Islet of Langerhans (tissue), 1 donor: Measurements from ENCODE around the gene AHDC1.
"Not testable (repeated sequence)": the region's sequence is repeated elsewhere in the genome, so short reads cannot be mapped to it uniquely, and the experiment has no call there.

Experiments
- FAIRE-seq: peaks from one replicate; lab custom pipeline; 2011; peaks lifted over from hg19 to GRCh38; lab: Jason Lieb, UNC

Gene AHDC1

DNA sequence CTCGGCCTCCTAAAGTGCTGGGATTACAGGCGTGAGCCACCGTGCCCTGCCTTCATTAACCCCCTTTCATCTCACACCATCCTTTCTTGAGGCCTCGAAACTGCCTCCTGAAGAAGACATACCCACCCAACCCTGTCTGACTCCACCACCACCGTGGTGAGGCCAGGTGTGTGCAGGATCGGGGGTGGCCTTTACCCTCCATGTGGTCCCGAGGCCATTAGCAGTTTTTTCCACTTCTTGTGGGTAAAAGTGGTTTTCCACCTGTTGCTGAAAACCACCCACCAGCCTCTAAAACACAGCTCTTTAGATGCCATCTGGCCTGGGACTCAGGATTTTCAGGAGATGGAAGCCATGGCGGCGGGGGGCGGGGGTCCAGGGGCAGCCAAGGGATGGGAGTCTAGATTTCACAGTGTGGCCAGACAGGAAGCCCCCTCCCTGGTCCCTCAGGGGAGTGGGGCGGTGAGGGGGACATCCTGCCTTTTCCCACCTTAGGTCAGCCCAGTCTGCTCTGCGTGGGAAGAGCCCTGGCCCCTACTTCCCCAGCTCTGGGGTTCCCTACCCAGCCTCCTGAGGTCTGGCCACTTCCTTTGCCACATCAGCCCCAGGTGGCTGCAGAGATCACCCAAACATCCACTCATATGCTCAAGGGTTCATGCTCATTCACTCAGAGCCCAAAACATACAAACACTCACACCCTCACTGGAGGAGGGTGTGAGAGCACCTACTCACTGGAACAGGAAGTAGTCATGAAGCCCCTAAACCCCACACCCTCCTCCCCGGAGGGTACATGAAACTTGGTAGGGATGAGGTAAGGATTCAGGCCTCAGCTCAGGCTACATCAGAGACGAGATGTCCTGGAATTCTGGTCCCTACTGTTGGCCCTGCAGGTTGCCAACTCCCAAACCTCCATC lies 28.7 kb upstream of the AHDC1 start:
- FAIRE-seq, result no peak

DNA sequence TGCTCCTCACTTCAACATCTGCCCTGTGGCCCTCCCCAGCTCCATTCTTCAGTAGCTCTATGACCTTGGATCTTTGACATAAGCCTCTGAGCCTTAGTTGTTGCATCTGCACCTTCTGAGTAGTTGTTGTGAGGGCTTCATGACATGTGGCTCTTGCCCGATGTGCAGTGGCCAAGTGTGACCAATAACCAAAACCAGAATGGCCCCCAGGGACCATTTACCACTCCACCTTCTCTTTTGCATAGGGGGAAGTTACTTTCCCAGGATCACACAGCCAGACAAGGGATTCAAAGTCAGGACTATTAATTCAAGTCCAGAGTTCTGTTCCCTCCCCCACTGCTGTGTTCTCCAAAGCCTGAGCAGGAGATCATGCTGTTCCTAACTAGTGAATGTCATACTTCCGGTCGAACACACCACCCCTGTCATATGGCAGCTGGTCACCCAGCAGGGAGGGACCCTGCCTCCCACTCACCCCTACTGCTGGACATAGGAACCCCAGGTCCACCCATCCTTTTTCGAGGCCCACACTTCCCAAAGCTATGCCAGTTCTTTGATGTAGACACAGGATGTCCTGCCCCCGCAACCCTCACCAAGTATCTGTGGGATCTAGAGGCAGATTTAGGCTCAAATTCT lies 27.0 kb upstream of the AHDC1 start:
- no peak for FAIRE-seq

DNA sequence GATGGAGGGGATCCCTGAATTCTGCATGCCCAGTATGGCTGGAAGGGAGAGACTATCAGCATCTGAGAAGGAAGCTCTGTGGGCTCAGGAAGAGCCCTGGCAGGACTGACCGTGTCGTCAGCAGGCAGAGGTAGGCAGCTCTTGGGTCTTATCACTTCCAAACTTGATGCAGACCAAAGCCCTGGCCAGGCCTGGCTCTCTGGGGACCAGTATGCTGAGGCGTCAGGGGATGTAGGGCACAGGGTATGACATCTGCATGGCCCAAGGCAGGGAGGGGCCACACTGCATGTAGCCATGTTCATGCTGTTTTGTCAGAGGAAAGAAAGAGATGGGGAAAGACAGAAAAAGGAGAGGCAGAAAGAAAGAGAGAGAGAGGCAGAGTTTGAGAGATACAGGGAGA lies 24.8 kb upstream of the AHDC1 start:
- no peak for FAIRE-seq

DNA sequence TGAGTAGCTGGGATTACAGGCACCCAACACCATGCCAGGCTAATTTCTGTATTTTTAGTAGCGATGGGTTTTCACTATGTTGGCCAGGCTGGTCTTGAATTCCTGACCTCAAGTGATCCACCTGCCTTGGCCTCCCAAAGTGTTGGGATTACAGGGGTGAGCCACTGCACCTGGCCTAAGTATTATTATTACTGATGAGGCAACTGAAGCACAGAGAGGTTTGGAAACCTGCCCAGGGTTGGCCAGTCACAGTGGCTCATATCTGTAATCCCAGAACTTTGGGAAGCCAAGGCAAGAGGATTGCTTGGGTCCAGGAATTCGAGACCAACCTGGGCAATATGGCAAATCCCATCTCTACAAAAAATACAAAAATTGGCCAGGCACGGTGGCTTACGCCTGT lies 23.8 kb upstream of the AHDC1 start:
- not testable (repeated sequence) for FAIRE-seq

DNA sequence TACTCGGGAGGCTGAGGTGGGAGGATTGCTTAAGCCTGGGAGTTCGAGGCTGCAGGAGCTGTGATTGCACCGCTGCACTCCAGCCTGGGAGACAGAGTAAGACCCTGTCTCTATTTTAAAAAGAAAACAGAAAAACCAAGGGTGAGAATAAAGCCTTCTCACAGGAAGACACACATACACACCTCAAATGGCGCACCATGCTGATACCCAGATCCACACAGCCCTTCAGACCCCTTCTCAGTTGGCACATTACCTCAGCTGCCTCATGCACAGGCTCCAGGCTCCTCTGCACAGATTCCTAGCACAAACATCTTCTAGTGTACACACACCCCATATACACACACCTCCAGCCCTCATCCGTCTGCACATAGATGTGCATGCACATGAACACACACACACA lies 23.1 kb upstream of the AHDC1 start:
- FAIRE-seq, result no peak

DNA sequence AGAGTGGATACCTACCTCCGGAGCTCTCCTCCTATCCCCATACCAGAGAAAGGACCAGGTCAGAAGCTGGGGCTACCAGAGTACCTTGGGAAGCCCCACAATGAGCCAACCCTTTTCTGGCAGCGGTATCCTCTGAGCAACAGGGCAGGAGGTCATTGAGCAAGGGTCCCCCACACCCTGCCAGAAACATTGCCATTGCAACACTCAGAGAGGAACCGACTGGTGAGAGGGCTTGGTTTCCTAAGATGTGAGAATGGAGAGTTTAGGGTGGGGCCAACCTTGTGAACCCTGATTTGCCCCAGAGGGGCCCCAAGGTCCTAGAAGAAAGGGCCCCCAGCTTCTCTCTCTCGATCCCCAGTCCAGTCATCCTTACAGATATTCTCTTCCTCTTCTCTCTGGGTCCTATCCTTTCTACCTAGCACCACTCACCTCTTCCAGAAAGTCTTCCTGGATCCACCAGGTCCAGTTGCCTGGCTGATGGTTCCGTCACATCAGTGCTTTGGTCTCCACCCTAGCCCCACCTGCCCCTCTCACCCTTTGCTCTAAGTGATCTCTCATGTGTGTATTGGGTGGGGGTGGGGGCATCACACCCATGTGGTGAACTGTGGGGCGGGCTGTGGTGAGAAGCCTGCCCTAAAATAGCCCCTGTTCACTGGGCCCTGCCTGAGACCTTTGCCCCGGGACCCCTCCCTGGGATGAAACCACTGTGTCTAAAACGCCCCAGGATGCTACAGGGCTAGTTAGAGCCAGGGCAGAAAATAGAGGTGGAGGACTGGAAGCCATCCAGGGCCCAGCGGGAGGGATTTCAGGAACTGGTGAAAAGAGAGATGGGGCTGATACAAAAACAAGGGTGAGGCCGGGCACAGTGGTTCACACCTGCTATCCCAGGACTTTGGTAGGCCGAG lies 22.3 kb upstream of the AHDC1 start:
- no peak for FAIRE-seq

DNA sequence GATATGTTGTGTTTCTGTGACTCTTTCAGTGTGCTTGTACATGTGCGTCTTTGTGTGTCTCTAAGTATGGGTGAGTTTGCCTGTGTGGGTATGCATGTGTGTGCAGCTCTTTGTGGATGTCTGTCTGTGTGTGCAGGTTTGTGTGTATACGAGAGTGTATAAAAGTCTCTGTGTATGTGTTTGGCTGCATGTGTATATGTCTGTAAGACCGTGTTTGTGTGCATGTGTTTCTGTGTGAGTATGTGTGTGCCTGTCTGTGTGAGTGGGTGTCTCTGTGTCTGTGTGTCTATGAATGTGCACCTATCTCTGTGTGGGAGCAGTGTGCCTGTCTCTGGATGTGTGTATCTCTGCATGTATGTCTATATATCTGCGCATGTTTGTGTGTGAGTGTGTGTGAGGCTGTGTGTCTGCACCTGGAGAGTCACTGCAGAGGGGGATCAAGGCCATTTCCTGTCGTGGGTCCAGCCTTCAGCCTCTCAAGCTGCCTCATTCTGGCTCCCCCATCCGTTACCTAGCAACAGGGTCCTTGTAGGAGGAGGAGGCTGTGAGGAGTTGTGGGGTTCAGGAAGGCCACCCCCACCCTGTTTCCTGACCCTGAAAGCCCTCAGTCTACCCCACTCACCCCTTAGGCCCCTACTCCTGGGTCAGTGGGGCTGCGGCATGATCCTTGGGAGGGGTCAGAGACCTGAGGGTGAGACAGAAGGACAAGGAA lies 20.7 kb upstream of the AHDC1 start:
- FAIRE-seq, result no peak

DNA sequence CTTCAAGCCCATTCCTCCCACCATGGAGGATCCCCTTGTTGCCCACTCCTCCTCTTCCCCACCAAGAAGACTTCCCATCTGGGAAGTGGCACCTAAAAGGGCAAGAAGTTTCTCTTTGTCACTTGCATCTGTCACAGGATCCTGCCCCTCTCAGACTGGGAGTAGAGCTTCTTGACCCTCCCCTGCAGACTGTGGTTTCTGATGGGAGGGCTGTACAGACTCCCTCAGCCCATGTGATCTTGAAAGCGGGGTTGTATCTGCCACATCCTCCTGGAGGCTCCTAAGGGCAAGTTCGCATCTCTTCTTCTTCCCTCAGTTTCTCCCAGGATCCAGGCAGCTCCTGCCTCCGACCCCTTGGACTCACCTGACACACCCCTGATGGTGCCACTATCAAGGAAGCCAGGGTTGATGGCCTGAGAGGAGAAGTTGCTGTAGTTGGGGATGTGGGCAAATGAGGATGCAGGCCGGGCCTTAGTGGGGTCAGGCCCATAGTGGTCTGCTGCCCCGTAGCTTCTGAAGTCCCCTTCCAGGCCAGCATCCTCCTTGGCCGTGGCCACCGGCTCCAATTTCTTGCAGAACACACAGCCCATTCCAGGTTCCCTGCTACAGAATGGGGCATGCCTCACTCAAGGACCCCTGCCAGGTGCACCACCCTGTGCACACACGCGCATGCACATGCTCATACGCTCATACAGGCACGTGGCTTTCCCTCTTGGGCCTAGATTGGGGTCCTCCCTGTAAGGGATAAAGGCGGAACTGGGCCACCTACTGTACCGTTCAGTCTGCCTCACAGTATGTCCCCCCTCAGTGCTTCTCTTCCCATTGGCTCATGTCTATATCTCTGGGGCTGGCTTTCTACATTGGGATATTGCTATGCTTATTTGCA lies 19.6 kb upstream of the AHDC1 start:
- no peak for FAIRE-seq

DNA sequence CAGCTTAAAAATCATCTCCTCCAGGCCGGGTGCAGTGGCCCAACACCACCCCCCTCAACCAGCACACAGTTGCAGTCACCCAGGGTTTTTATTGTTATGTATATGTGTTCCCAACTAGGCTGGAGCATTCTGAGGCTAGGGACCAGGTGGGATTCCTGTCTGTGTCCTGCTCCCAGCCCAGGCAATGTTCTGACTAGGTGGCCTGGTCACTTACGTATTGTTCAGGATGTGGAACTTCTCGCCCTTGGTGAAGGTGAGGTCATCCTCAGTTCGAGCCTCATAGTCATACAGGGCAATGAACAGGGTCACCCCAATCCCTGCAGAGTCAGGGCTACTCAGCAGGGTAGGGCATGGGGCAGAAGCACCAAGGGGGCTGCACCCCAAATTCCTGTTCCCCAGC lies 18.9 kb upstream of the AHDC1 start:
- no peak for FAIRE-seq

DNA sequence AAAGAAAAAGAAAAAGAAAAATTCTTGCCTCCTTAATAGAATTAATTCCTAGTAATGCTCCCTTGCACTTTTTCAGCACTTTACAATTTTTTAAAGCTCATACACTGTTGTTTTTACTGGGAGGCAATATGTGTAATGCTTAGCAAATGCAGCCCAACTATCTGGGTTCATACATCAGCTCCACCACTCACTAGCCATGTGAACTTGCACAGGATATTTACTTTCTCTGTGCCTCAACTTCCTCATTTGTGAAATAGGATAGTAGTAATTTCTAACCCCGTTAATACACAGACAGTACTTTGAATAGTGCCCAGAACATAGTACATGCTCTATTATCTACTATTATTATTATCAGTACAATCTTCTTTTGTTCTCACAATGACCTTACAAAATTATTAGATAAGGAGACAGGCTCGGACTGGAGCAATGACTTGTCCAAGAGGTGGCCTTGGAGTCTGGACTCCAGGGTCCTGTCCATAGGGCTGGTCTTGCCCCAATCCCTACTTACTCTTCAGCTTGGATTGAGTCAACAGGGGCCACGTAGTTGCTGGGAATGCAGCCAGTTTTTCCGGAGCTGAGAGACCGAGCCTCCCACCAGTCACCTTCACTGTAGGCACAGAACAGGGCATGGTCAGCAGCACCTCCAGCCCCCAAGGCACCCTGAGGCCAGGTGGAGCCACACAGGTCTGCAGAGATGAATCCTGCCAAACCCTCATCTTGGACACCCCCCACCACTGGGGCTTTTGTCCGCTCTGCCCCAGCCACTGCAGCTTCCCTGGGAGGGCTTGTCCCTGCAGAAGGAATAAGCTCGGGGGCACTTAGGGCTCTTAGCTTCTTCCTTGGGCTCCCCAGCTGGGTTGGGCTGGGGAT lies 17.3 kb upstream of the AHDC1 start:
- no peak for FAIRE-seq

DNA sequence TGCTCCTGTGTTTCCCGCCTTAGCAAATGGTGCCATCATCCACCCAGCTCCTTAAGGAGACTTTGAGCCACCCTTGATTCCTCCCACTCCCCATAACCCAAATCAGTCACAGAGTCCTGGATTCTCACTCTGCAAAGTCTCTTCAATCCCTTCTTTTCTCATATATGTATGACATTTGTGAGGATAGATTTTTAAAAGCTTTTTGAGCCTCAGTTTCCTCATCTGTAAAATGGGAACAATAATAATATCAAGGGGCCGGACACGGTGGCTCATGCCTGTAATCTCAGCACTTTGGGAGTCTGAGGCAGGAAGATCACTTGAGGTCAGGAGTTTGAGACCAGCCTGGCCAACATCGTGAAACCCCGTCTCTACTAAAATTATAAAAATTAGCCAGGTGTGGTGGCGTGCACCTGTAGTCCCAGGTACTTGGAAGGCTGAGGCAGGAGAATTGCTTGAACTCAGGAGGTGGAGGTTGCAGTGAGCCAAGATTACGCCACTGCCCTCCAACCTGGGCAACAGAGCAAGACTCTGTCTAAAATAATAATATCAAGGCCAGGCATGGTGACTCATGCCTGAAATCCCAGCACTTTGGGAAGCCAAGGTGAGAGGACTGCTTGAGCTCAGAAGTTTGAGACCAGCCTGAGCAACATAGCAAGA lies 16.0 kb upstream of the AHDC1 start:
- FAIRE-seq, result not testable (repeated sequence)

DNA sequence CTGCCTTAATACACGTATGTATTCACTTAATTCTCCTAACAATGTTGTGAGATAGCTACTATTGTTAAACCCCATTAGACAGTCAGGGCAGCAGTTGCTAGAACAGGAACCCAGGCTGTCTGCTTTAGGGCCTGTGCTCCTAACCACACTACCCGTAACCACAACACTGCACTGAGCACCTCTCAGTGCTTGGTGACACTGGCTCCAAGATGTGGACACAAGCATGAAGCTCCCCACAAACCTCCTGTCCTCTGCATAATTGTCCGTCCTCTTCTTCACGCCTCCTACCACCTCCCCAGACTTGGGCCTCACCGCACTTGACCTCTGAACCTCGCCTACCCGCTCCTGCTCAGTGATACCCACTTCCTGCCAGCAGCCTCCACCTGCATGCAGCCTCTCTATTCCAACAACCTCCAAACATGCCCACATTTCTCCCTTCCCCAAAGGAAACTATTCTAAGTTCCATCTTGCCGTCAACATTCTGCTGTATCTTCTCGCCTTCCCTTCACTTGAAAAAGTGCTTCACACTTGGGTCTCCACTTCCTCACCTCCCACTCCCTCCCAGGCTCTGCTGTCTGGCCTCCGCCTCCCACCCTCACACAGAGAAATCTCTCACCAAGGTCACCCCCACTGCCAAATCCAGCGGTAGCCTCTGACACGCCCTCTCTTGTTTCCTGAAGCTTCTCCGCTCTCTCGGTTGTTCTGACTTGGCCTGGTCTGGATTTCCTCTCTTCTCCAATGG lies 14.6 kb upstream of the AHDC1 start:
- FAIRE-seq, result no peak

DNA sequence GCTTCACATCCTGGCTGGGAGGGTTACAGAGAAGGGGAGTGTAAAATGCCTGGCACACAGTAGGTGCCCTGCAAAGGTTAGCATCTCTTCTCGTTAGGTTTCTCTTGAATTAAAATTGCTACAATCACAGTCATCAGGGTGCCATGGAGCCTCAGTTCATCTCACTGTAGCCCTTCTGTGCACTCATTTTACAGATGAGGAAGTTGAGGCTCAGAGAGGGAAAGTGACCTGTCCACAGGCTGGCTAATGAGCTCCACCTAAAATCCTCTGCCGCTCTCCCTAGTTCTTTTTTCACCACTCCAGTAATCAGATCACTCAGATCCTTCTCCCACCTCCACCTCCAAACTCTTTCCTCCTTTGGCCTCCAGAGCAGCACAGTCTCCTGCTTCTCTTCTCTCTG lies 13.5 kb upstream of the AHDC1 start:
- no peak for FAIRE-seq

DNA sequence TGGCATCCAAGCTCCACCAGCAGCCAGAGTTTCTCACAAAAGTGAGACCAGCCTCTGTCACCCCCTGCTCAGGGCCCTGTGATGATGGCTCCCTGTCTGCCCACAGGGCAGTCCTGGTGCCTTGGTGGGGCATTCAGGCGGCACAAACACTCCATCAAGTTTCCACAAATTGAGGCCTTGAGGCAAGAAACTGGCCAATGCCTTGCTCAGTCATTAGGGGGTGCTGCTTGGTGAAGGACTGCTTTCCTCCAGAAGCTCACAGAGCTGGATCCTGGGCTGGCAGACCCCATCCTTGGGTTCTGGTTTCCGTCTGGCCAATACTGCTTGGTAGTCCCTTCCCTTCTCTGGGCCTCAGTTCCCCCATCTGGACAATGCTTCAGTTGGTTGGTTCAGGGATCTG lies 12.5 kb upstream of the AHDC1 start:
- no peak for FAIRE-seq

DNA sequence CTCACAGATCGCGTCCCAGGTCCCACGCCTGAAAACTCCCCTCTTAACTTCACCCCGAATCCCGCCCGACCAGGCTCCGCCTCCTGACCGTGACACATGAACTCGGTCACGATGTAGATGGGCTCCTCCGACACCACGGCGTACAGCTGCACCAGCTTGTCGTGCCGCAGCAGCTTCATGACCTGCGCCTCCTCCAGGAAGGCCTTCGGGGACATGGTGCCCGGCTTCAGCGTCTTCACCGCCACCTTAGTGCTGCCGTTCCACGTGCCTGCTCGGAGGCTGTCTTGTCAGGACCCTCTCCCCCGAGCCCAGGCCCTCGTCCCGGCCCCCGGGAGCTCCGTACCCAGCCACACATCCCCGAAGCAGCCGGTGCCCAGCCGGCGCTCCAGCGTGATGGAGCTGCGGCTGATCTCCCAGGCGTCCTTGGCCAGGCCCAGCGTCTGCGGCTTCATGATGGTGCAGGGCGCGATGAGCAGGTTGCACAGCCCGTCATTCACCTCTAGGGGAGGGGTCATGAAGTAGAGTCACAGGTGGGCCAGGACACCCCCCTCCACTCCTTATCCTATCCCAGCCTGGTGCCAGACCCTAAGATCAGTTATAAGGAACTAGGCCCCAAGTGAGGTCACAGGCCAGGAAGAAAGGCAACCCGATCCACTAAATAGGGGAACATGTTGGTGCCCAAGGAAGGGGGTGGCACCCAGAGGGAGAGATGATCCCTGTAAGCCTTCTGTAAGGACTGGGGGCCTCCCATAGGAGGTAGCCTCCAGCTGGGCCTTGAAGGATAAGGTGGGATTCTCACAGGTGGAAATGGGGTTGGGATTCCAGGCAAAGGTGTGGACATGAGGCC lies 11.6 kb upstream of the AHDC1 start:
- no peak for FAIRE-seq

DNA sequence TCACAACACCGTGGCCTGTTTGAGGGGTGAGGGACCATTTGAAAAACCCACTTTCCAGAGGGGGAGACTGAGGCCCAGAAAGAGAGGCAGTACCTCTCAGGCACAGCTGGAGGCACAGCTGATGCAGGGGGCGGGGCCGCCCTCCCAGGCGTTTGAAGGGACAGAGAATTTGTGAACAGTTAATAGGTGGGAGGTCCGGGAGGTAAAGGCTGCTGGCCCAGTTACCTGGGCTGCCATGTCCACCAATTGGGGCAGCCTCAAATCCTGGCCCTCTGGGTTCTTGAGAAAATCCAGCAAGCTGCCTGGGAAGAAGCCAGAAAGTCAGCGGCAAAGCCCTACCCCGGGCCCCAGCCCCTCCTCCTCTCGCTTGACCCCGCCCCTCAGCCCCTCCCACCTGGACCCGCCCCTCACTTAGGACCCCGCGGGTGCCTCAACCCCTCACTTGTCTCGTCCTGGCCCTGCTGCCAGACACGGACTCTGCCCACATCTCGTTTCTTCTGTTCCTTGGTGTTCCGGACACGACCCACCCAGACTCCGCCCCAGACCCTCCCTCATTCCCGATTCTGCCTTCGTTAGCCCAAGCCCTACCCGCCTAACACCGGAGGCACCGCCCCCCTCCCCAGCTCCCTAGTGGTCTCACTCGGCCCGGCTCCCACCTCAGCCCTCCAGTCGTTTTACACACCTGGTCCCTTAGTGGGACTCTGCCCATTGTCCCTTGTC lies 10.8 kb upstream of the AHDC1 start:
- FAIRE-seq, result no peak

DNA sequence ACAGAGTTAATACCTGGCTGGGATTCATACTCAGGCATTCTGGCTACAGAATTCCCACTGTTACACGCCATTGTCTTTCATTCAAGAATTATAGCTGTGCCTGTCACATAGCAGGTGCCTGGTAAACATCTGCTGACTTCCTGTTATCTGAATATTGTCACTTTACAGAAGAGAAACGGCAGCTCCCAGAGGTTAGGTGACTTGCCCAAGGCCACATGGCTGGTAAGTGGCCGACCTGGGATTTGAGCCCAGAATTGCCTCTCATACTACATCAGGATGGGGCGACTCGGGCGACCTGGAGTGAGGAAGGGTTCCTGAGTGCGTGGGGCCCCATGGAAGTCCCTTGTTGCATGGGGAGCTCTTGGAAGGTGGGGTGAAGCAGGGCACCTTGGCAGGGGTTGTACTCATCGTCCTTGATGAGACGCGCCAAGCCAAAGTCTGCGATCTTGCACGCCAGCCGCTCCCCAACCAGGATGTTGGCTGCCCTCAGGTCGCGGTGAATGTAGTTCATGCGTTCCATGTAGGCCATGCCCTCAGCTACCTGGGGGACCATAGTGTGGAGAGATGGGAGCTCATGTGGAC lies 10.2 kb upstream of the AHDC1 start:
- FAIRE-seq, result no peak
